ENCODE results near the gene ZFP37.
"Not testable (repeated sequence)": the region's sequence is repeated elsewhere in the genome, so short reads cannot be mapped to it uniquely, and the experiment has no call there.

The ZFP37 gene

GRCh38 chr9:113056191-113057106, at the start of gene ZFP37:
Gene ZFP37, minus strand, starts transcription at chr9:113056724. Its CDS starts 36 bp downstream, at chr9:113056688.
- DNase-seq (ENCODE audit: low read depth): peak; percentile 74

- DNase-seq (ENCODE audit: low read depth): not testable (repeated sequence)
These were observed 48.8 kb upstream of the ZFP37 start for GRCh38 chr9:113105345-113105744.

- no peak for DNase-seq (ENCODE audit: low read depth)
These were observed 39.0 kb upstream of the ZFP37 start for GRCh38 chr9:113095561-113095960.

GRCh38 chr9:113089924-113090323, 33.4 kb upstream of the ZFP37 start:
- DNase-seq (ENCODE audit: low read depth): not testable (repeated sequence)

DNA sequence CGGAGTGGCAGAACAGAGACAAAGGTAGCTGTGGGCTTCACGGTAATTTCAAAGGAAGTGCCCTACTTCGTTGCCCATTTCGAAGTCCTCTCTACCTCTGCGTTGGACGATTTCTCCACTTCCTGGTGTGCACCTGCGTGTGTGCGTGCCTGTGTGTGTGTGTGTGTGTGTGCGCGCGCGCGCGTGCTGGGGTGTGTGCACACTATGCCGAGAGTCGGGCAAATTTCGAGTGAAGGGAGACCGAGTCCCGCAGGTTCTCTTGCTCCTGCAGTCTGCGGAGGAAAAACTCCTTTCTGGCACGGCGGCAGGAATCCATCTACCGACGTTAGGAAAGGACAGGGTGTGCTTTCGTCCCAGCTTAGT, 32.6 kb upstream of the ZFP37 start:
- DNase-seq (ENCODE audit: low read depth): not testable (repeated sequence)

DNA sequence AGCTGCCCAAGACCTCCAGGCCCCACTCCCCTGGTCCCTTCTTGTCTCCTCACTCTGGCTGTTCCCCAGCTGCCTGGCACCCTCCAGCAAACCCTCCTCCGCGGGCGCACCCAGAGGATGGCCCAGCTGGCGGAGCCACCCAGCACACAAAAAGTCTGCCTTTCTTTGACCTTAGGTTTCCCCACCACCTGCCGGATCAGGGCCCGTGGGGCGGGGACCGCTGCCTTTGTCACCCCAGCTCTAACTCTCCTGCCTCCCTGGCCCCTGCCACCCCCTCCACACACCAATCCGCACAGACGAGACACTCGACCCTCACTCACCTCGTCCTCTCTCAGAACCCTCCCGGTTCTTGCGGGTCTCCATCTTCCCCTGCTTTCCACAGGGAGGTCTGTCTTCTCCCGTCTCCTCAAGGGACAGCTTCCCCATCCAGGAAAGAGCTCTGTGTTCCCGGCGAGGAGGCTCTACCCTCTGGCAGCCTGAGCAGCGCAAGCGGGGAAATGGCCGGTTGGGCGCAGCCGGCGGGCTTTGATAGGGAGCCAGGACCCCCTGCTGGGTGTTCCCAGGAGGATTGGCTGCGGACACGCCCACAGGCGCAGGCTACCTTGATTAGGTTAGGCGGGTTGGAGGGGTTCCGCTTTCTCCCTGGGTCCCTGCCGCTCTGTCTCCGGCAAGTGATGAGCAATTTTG, 32.1 kb upstream of the ZFP37 start:
- not testable (repeated sequence) for DNase-seq (ENCODE audit: low read depth)

GRCh38 chr9:113062932-113063310, 6.4 kb upstream of the ZFP37 start:
- not testable (repeated sequence) for DNase-seq (ENCODE audit: low read depth)

GRCh38 chr9:113062256-113062931, 5.9 kb upstream of the ZFP37 start:
- not testable (repeated sequence) for DNase-seq (ENCODE audit: low read depth)

DNA sequence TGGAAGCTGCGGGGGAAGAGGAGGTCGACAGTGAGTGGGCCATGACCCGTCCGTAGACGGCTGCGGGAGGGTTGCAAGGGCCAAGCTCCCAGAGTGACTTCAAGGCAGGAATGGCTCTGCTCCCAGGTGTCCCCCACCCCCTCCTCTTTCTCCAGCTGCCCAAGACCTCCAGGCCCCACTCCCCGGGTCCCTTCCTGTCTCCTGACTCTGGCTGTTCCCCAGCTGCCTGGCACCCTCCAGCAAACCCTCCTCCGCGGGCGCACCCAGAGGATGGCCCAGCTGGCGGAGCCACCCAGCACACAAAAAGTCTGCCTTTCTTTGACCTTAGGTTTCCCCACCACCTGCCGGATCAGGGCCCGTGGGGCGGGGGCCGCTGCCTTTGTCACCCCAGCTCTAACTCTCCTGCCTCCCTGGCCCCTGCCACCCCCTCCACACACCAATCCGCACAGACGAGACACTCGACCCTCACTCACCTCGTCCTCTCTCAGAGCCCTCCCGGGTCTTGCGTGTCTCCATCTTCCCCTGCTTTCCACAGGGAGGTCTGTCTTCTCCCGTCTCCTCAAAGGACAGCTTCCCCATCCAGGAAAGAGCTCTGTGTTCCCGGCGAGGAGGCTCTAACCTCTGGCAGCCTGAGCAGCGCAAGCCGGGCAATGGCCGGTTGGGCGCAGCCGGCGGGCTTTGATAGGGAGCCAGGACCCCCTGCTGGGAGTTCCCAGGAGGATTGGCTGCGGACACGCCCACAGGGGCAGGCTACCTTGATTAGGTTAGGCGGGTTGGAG, 4.7 kb upstream of the ZFP37 start:
- not testable (repeated sequence) for DNase-seq (ENCODE audit: low read depth)

DNA sequence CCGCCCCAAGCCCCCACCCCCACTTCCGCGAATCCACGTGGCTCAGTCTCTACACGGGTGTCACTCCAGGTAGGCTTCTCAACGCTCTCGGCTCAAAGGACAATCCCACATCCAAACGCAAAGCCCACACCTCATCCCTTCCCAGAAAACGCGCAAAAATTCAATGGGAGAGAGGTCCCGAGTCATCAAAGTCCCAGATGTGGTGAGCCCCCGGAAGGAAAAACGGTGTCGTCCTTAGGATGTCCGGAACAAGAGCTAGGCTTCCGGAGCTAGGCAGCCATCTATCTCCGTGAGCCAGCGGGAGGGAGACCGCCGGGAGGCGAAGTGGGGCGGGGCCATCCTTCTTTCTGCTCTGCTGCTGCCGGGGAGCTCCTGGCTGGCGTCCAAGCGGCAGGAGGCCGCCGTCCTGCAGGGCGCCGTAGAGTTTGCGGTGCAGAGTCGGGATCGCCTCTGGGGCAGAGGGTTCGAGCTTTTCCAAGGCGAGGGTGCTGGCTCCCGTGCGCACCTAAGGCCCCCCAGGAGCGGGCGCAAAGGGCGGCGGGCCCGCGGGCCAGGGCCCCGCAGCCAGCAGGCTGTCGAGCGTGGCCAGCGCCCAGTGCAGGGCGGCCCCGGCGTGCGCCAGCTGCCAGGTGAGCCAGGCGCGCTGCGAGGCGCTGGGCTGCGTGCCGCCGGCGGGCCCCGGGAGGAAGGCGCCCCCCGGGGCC, 3.2 kb upstream of the ZFP37 start:
- DNase-seq (ENCODE audit: low read depth): not testable (repeated sequence)

- no peak for DNase-seq (ENCODE audit: low read depth)
These were observed 669 bp upstream of the ZFP37 start for GRCh38 chr9:113057193-113057592.

DNA sequence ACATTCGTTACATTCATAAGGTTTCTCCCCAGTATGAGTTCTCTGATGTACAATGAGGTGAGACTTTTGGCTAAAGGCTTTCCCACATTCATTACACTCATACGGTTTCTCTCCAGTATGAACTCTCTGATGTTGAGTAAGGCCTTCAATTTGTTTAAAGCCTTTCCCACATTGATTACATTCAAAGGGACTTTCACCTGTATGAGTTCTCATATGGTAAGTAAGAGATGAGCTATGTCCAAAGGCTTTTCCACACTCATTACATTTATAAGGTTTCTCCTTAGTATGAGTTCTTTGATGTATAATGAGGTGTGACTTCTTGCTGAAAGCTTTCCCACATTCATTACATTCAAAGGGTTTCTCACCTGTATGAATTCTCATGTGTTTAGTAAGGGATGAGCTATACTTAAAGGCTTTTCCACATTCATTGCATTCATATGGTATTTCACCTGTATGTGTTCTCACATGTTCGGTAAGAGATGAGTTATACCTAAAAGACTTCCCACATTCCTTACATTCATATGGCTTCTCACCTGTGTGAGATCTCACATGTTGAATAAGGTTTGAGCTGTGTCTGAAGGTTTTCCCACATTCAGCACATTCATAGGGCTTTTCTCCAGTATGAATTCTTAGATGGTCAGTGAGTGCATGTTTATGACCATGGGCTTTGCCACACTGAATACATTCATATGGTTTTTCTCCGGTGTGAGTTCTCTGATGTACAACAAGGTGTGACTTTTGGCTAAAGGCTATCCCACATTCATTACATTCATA, 13.5 kb downstream of the ZFP37 start:
- DNase-seq (ENCODE audit: low read depth): no peak

DNA sequence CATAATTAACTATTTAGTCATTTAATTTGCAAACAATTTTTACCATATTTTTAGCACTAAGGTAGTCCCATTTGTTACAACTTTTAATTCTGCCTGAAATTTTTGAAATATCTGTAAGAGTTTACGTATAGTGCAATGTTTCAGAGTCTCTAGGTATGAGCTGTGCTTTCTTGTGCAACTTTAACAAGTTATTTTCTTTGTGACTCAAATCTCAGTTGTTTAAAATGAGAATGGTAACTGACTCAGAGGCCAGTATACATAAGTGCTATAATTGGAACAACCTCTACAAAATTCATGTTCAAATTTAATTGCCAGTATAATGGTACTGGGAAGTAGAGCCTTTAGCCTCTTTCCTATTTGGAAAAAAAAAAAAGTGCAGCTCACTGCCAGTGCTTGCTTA, 30.3 kb downstream of the ZFP37 start:
- DNase-seq (ENCODE audit: low read depth): no peak

- DNase-seq (ENCODE audit: low read depth): no peak
These were observed 38.3 kb downstream of the ZFP37 start for GRCh38 chr9:113018247-113018646.

DNA sequence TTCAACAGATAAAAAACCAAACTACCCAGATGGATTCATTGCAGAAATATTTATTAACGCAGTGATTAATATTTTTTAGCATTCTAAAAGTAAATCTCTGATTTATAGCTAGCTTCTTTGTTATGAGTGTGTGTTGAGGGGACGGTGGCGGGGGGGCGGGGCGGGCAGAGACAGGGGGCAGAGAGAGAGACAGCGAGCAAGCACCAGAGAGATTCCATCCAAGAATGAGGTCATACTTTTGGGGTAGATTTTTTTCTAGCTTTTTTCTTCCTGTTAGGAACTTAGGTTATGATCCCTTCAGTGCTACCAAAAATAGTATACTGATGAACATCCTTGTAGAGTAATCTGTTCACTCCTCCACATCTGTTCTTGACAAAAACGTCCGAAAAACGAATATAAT, 44.0 kb downstream of the ZFP37 start:
- DNase-seq (ENCODE audit: low read depth): no peak

GRCh38 chr9:113011911-113012381, 44.6 kb downstream of the ZFP37 start, which contains the start of gene ZNF883:
Gene ZNF883, minus strand, starts transcription at chr9:113012192.
- no peak for DNase-seq (ENCODE audit: low read depth)

- no peak for DNase-seq (ENCODE audit: low read depth)
These were observed 50.7 kb downstream of the ZFP37 start for GRCh38 chr9:113005777-113006176.

DNA sequence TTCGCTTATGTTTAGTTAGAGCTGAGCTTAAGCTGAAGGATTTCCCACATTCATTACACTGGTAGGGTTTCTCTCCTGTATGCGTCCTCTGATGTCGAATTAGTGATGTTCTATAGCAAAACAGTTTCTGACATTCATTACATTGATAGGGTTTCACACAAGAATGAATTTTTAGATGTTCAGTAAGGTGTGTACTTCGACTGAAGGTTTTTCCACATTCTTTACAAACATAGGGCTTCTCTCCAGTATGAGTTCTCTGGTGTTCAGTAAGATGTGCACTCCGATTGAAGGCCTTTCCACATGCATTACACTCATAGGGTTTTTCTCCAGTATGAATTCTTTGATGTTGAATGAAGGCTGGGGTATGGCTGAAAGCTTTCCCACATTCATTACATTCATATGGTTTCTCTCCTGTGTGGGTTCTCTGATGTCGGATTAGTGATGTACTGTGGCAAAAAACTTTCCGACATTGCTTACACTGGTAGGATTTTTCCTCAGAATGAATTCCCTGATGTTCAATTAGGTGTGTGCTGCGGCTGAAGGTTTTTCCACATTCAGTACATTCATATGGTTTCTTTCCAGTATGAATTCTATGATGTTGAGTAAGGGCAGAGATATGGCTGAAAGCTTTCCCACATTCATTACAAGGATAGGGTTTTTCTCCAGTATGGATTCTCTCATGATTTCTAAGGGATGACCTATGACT, 59.1 kb downstream of the ZFP37 start:
- DNase-seq (ENCODE audit: low read depth): no peak
